SU-DHL-6 (cell line): ENCODE results near the gene LCMT2.

Experiments used
- H2AFZ ChIP-seq: fragments of 200-600 bp; sonication (generic); 2 replicates; pipeline ENCODE4 v1.6.1; 2014; ENCODE audit warnings: low read depth, mild to moderate bottlenecking, moderate library complexity, mixed read lengths, antibody characterized with exemption, low read length; ENCODE audit not compliant: severe bottlenecking
- H3F3A ChIP-seq: fragments of 200-600 bp; shearing (Covaris generic); 2 replicates; pipeline ENCODE4 v1.6.0; 2016; ENCODE audit warnings: antibody characterized with exemption, mild to moderate bottlenecking; ENCODE audit not compliant: insufficient read depth
- H3K27ac ChIP-seq: fragments of 200-600 bp; sonication (generic); 2 replicates; pipeline ENCODE4 v1.5.1; 2016; ENCODE audit warnings: low read depth, mild to moderate bottlenecking, low read length, moderate library complexity, mixed read lengths
- H3K27me3 ChIP-seq: fragments of 200-600 bp; sonication (generic), shearing (Covaris generic); 2 replicates; pipeline ENCODE4 v1.6.0; 2014; ENCODE audit warnings: mild to moderate bottlenecking, low read length
- H3K36me3 ChIP-seq: fragments of 200-600 bp; sonication (generic); 2 replicates; pipeline ENCODE4 v1.6.1; 2014; ENCODE audit warnings: mild to moderate bottlenecking, low read length, mixed read lengths
- H3K4me2 ChIP-seq: fragments of 300-600, 200-600 bp; shearing (Covaris generic), sonication (generic); 2 replicates; pipeline ENCODE4 v1.6.0; 2014; ENCODE audit warnings: low read length, low read depth, mild to moderate bottlenecking; ENCODE audit not compliant: poor library complexity, severe bottlenecking
- H3K4me3 ChIP-seq: fragments of 200-600 bp; sonication (generic); 2 replicates; pipeline ENCODE4 v1.5.1; 2014; ENCODE audit warnings: antibody characterized with exemption, low read length, mild to moderate bottlenecking, mixed read lengths; ENCODE audit not compliant: insufficient read depth, poor library complexity, severe bottlenecking
- H3K79me2 ChIP-seq: fragments of 200-600 bp; sonication (generic); 2 replicates; pipeline ENCODE4 v1.6.1; 2014; ENCODE audit warnings: mild to moderate bottlenecking, low read length, moderate library complexity; ENCODE audit not compliant: insufficient read depth
- H3K9ac ChIP-seq: fragments of 200-600 bp; sonication (generic); 2 replicates; pipeline ENCODE4 v1.7.0; 2014; ENCODE audit warnings: mild to moderate bottlenecking, low read length
- H3K9me2 ChIP-seq: fragments of 200-600 bp; sonication (generic); replicated peaks from 2 replicates; pipeline ENCODE4 v1.6.1; 2014; ENCODE audit warnings: low read length; ENCODE audit not compliant: insufficient read depth
- H3K9me3 ChIP-seq: fragments of 200-600 bp; sonication (generic); 2 replicates; pipeline ENCODE4 v1.6.1; 2014; ENCODE audit warnings: low read length, mixed read lengths; ENCODE audit not compliant: insufficient read depth
- H4K20me1 ChIP-seq: fragments of 200-600 bp; sonication (generic); 2 replicates; pipeline ENCODE4 v1.6.1; 2014; ENCODE audit warnings: low read depth, mild to moderate bottlenecking, antibody characterized with exemption, low read length, moderate library complexity, mixed read lengths
- EZH2phosphoT487 ChIP-seq: fragments of 200-600 bp; sonication (generic), shearing (Covaris generic); conservative IDR thresholded peaks from 2 replicates; pipeline ENCODE4 v1.6.1; 2018; ENCODE audit warnings: mild to moderate bottlenecking, antibody characterized with exemption, low read length, moderate library complexity, mixed read lengths
- TF ChIP-seq, protein P1 (sequence below): fragments of 200-600 bp; sonication (generic); IDR thresholded peaks from one replicate; pipeline ENCODE4 v1.5.1; 2017; ENCODE audit warnings: antibody characterized with exemption, mild to moderate bottlenecking, low read length, moderate library complexity; ENCODE audit not compliant: insufficient read depth, poor library complexity, severe bottlenecking

LCMT2 gene

DNA sequence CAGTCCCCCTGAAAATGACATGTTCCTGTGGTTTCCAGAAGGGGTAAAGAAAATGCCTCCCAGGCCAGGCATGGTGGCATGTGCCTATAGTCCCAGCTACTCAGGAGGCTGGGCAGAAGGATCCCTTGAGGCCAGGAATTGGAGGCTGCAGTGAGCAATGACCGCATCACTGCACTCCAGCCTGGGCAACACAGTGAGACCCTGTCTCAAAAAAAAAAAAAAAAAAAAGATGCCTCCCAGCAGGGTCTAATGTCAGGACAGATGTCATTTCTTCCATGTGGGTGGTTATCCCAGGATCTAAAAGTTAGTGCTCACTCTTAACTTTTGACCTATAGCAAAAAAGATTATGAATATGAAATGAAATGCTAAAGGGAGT is 13.4 kb downstream of the LCMT2 start:
- TF ChIP-seq, protein P1, sequence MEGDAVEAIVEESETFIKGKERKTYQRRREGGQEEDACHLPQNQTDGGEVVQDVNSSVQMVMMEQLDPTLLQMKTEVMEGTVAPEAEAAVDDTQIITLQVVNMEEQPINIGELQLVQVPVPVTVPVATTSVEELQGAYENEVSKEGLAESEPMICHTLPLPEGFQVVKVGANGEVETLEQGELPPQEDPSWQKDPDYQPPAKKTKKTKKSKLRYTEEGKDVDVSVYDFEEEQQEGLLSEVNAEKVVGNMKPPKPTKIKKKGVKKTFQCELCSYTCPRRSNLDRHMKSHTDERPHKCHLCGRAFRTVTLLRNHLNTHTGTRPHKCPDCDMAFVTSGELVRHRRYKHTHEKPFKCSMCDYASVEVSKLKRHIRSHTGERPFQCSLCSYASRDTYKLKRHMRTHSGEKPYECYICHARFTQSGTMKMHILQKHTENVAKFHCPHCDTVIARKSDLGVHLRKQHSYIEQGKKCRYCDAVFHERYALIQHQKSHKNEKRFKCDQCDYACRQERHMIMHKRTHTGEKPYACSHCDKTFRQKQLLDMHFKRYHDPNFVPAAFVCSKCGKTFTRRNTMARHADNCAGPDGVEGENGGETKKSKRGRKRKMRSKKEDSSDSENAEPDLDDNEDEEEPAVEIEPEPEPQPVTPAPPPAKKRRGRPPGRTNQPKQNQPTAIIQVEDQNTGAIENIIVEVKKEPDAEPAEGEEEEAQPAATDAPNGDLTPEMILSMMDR, result no peak
- TF ChIP-seq EZH2phosphoT487, result no peak
- H3K9me2 ChIP-seq, result no peaks in the 10 kb centered on the region
- no peak overlapping the region for H3K27ac ChIP-seq
- H4K20me1 ChIP-seq, result no peaks in the 10 kb centered on the region
- H3K27me3 ChIP-seq, result no peaks in the 10 kb centered on the region
- no peaks in the 10 kb centered on the region for H3K79me2 ChIP-seq
- H3F3A ChIP-seq, result no peaks in the 10 kb centered on the region
- H3K9ac ChIP-seq, result no peak overlapping the region
- H3K36me3 ChIP-seq, result no peaks in the 10 kb centered on the region
- H3K9me3 ChIP-seq, result no peaks in the 10 kb centered on the region
- H2AFZ ChIP-seq, result no peak overlapping the region
- H3K4me3 ChIP-seq, result no peak overlapping the region
- H3K4me2 ChIP-seq, result no peak overlapping the region

DNA sequence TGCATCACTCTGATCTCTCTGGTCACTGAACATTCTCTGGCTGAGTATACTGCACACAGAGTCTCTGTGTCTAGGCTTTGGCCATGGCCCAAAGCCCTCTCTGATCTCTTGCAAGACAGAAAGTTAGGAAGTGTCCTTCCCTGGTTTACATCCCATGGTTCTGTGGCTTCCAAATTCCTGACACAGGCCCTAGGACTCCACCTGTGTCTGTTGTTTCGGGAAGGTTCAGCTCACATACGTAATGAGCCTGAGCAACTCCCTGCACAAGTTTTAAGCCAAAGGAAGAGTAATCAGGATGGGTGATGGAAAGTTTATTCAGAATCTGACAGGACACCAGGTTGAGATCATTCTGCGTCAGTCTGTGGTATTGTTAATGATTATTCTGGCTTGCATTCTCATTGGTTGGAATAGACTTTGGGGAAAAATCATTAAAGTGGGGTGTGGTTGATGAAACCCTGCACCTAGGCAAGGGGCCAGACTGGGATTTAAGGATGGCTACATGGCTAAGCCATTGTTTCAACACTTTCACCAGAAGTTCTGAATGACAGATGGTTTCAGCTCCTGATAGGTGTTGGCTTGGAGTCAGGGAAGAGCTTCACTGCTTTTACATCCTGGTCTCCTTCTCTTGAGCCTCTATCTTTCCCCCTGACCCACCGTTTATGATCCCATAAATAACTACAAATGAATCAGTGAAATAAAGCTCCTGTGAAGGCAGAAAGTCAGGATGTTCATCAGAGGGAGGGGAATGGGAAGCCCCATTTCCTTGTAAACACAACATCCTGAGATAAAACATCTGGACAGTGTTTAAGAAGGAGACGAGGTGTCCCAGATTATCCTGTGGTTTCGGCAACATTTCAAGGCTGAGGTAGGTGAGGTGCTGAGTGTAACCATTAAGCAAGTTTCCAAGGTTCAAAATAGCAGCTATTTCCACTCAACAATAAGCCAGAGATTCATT is 14.1 kb downstream of the LCMT2 start:
- no peak for TF ChIP-seq EZH2phosphoT487
- TF ChIP-seq, protein P1, result no peak

DNA sequence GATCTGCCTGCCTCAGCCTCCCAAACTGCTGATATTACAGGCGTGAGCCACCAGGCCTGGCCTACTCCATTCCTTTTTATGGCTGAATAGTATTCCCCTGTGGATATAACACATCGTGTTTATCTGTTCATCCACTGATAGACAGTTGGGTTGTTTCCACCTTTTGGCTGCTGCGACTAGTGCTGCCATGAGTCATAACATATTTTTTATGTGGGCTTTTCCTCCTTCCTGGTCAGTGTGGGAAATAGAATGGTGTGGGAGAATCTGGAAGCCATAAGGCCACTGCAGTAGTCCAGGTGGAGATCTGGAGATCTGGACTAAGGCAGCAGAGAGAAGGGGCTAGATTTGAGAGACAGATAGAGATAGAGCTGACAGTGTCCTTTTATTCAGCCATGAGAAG is 16.2 kb downstream of the LCMT2 start:
- no peaks in the 10 kb centered on the region for H3K79me2 ChIP-seq
- TF ChIP-seq, protein P1, result no peak
- no peak for TF ChIP-seq EZH2phosphoT487
- no peak overlapping the region for H3K4me2 ChIP-seq
- H3F3A ChIP-seq, result no peaks in the 10 kb centered on the region
- H3K9me2 ChIP-seq, result no peaks in the 10 kb centered on the region
- no peak overlapping the region for H3K4me3 ChIP-seq
- no peaks in the 10 kb centered on the region for H3K9me3 ChIP-seq
- H2AFZ ChIP-seq, result no peak overlapping the region
- no peaks in the 10 kb centered on the region for H3K36me3 ChIP-seq
- no peaks in the 10 kb centered on the region for H4K20me1 ChIP-seq
- H3K27ac ChIP-seq, result no peak overlapping the region
- H3K27me3 ChIP-seq, result no peaks in the 10 kb centered on the region
- no peak overlapping the region for H3K9ac ChIP-seq

More for the DNA sequence above, 14.1 kb downstream of the LCMT2 start:
- no peaks in the 10 kb centered on the region for H3F3A ChIP-seq
- no peak overlapping the region for H2AFZ ChIP-seq
- H4K20me1 ChIP-seq, result no peaks in the 10 kb centered on the region
- H3K4me3 ChIP-seq, result no peak overlapping the region
- no peaks in the 10 kb centered on the region for H3K36me3 ChIP-seq
- no peaks in the 10 kb centered on the region for H3K9me3 ChIP-seq
- H3K4me2 ChIP-seq, result no peak overlapping the region
- no peaks in the 10 kb centered on the region for H3K27me3 ChIP-seq
- H3K79me2 ChIP-seq, result no peaks in the 10 kb centered on the region
- H3K27ac ChIP-seq, result no peak overlapping the region
- no peak overlapping the region for H3K9ac ChIP-seq
- H3K9me2 ChIP-seq, result no peaks in the 10 kb centered on the region
